K562 (cell line): ENCODE data around the gene TNFSF9. TPM values are rescaled to one million over a fixed set of nuclear protein-coding genes. Genes with fewer than 3 reads are reported as not detected.

Experiments used
- CEBPG ChIP-seq, 3 experiments: fragments of 200-800 bp in 1 of 3; sonication (Bioruptor generic) in 1 of 3; sonication (generic) in 1 of 3; formaldehyde crosslinking in 1 of 3; IDR thresholded peaks in 2 of 3; conservative IDR thresholded peaks in 1 of 3; 2 replicates each; pipeline versions ENCODE4 v1.6.1 to v1.8.0; 2016 to 2022; ENCODE audit warnings: missing compliant biosample characterization in 2 of 3, missing genetic modification characterization in 2 of 3, mild to moderate bottlenecking in 1 of 3, missing genetic modification reagents in 1 of 3
- DNMT1 ChIP-seq: fragments of 450-650 bp; IDR thresholded peaks from 2 replicates; pipeline ENCODE4 v1.6.1; 2016; ENCODE audit warnings: antibody characterized with exemption, mild to moderate bottlenecking
- EP300 ChIP-seq: IDR thresholded peaks from 2 replicates; pipeline ENCODE4 v1.6.1; 2012; ENCODE audit warnings: low read length, improper control_type of control experiment
- EP400 ChIP-seq: fragments of 450-650 bp; IDR thresholded peaks from 2 replicates; pipeline ENCODE4 v1.6.1; 2017; ENCODE audit warnings: antibody characterized with exemption, mild to moderate bottlenecking, moderate library complexity
- FOXP1 ChIP-seq: sonication (generic); formaldehyde crosslinking; IDR thresholded peaks from 2 replicates; pipeline ENCODE4 v1.8.0; 2022; ENCODE audit warnings: mild to moderate bottlenecking, missing genetic modification reagents
- GATAD2B ChIP-seq: fragments of 450-650 bp; IDR thresholded peaks from 2 replicates; pipeline ENCODE4 v1.6.1; 2017; ENCODE audit warnings: mild to moderate bottlenecking, borderline replicate concordance
- HMBOX1 ChIP-seq: sonication (generic); IDR thresholded peaks from 2 replicates; pipeline ENCODE4 v1.6.1; 2016
- IRF2 ChIP-seq: sonication (generic); formaldehyde crosslinking; IDR thresholded peaks from 2 replicates; pipeline ENCODE4 v1.8.1; 2022; ENCODE audit warnings: mild to moderate bottlenecking, missing genetic modification reagents
- JUN ChIP-seq, 2 experiments: sonication (generic) in 1 of 2; formaldehyde crosslinking in 1 of 2; IDR thresholded peaks; 2 replicates each; pipeline versions ENCODE4 v1.6.1 to v1.8.0; 2012 to 2022; ENCODE audit warnings: borderline replicate concordance in 2 of 2, mild to moderate bottlenecking in 2 of 2, improper control_type of control experiment in 1 of 2, low read depth in 1 of 2, low read length in 1 of 2, missing genetic modification reagents in 1 of 2
- KDM5B ChIP-seq: fragments of 200-600 bp; sonication (generic); IDR thresholded peaks from 2 replicates; pipeline ENCODE4 v1.6.1; 2012; ENCODE audit warnings: low read depth, mild to moderate bottlenecking, moderate library complexity, low read length, control low read depth, inconsistent platforms; ENCODE audit not compliant: insufficient replicate concordance
- MCM2 ChIP-seq: fragments of 450-650 bp; IDR thresholded peaks from 2 replicates; pipeline ENCODE4 v1.6.1; 2017; ENCODE audit warnings: low read depth, mild to moderate bottlenecking
- PCBP2 ChIP-seq: fragments of 200-400 bp; formaldehyde crosslinking; IDR thresholded peaks from 2 replicates; pipeline ENCODE4 v1.6.1; 2018; ENCODE audit warnings: low read length, low read depth, mild to moderate bottlenecking, moderate library complexity; ENCODE audit not compliant: poor library complexity, severe bottlenecking
- PML ChIP-seq: IDR thresholded peaks from 2 replicates; pipeline ENCODE4 v1.6.1; 2012; ENCODE audit warnings: low read length, inconsistent platforms
- POLR3G ChIP-seq: IDR thresholded peaks from 2 replicates; pipeline ENCODE4 v1.6.1; 2011; ENCODE audit not compliant: insufficient read length, insufficient replicate concordance; ENCODE audit errors: extremely low read depth
- SAFB2 ChIP-seq: fragments of 200-400 bp; formaldehyde crosslinking; IDR thresholded peaks from 2 replicates; pipeline ENCODE4 v1.6.1; 2018; ENCODE audit warnings: borderline replicate concordance, low read length, low read depth, moderate library complexity; ENCODE audit not compliant: severe bottlenecking
- SLC30A9 ChIP-seq: fragments of 250-450 bp; sonication (Bioruptor Pico); IDR thresholded peaks from 2 replicates; pipeline ENCODE4 v1.8.0; 2022; ENCODE audit warnings: mild to moderate bottlenecking, moderate library complexity
- SMAD4 ChIP-seq: fragments of 250-450 bp; sonication (Bioruptor Pico); conservative IDR thresholded peaks from 2 replicates; pipeline ENCODE4 v1.8.0; 2021; ENCODE audit warnings: inconsistent platforms, mild to moderate bottlenecking, moderate library complexity
- SMARCE1 ChIP-seq: fragments of 450-650 bp; IDR thresholded peaks from 2 replicates; pipeline ENCODE4 v1.7.1; 2016; ENCODE audit warnings: mild to moderate bottlenecking
- STAG1 ChIP-seq: sonication (generic); formaldehyde crosslinking; IDR thresholded peaks from 2 replicates; pipeline ENCODE4 v1.5.0; 2020; ENCODE audit warnings: missing genetic modification reagents, borderline replicate concordance
- TCF3 ChIP-seq: sonication (generic); formaldehyde crosslinking; IDR thresholded peaks from 2 replicates; pipeline ENCODE4 v1.4.0; 2020; ENCODE audit warnings: mild to moderate bottlenecking, missing genetic modification reagents
- U2AF1 ChIP-seq: fragments of 200-400 bp; formaldehyde crosslinking; optimal IDR thresholded peaks from 2 replicates; pipeline ENCODE3; 2017; ENCODE audit warnings: mild to moderate bottlenecking, low read depth, low read length, moderate library complexity
- ZBTB34 ChIP-seq: fragments of 250-450 bp; sonication (Bioruptor Pico); IDR thresholded peaks from 2 replicates; pipeline ENCODE4 v1.8.0; 2021; ENCODE audit warnings: mild to moderate bottlenecking, moderate library complexity
- ZNF174 ChIP-seq: fragments of 250-450 bp; sonication (Bioruptor Pico); IDR thresholded peaks from 2 replicates; pipeline ENCODE4 v1.4.0; 2020; ENCODE audit warnings: mild to moderate bottlenecking
- ZNF239 ChIP-seq: fragments of 250-450 bp; sonication (Bioruptor Pico); IDR thresholded peaks from 2 replicates; pipeline ENCODE4 v1.4.0; 2020; ENCODE audit warnings: mild to moderate bottlenecking
- ZNF780A ChIP-seq: fragments of 250-450 bp; sonication (Bioruptor Pico); IDR thresholded peaks from 2 replicates; pipeline ENCODE4 v1.5.0; 2021; ENCODE audit warnings: mild to moderate bottlenecking
- polyA plus RNA-seq, 8 experiments: library from polyadenylated mRNA; depleted of rRNA in 4 of 8; stranded (reverse) in 5 of 8; unstranded in 3 of 8; fragments of >200 nt; fragmentation: Nextera tagmentation in 2 of 8; fragmentation: Illumina TruSeq in 1 of 8; extraction: Ambion mirVana in 2 of 8; extraction: Trizol in 1 of 8; gene quantifications; 2 replicates each; pipeline versions ENCODE4 v1.2.1 to v1.2.3, GENCODE V29; 2011 to 2014; ENCODE audit warnings: inconsistent platforms in 1 of 8, missing spikeins in 1 of 8
- total RNA-seq, 7 experiments: library from RNA; depleted of rRNA in 6 of 7; stranded (reverse); fragments of >200 nt in 6 of 7; fragmentation: Illumina TruSeq in 2 of 7; extraction: Trizol in 2 of 7; gene quantifications; 2 replicates each; pipeline versions ENCODE4 v1.2.1 to v1.2.3, GENCODE V29; 2011 to 2021; ENCODE audit warnings: low replicate concordance in 1 of 7

Gene TNFSF9
- total and polyA plus RNA-seq, 9 of the 15 experiments (the other 6 are each of a cell fraction or from before 2014, with no cell fraction given), result 1.4 to 17.9 (median 6.5) TPM

GRCh38 chr19:6516659-6517291, 14.1 kb upstream of the TNFSF9 start (continued):
- TF ChIP-seq MCM2 (no peak), EP300 (no peak; the same call in 1 of the 2 replicates), STAG1 (CRISPR knock-in tag) (peak; percentile 77; the same call in 1 of the 2 replicates), EP400 (peak; percentile 68), ZNF239 (CRISPR knock-in tag) (no peak), ZNF780A (CRISPR knock-in tag) (no peak), PML (0 out of 2 replicates have a peak, but pooled peaks have one; percentile 15), IRF2 (CRISPR knock-in tag) (no peak), PCBP2 (no peak), JUN (IDR thresholded peaks at IDR 0.05; ENCODE audit: borderline replicate concordance, low read depth, low read length) (0 out of 2 replicates have a peak, but pooled peaks have one; percentile 44), JUN (CRISPR knock-in tag; IDR thresholded peaks at IDR 0.05; ENCODE audit: borderline replicate concordance) (no peak), SAFB2 (no peak), KDM5B (peak; percentile 45), ZBTB34 (CRISPR knock-in tag) (no peak), U2AF1 (no peak), HMBOX1 (no peak), DNMT1 (no peak), ZNF174 (CRISPR knock-in tag) (no peak), SMARCE1 (no peak), FOXP1 (CRISPR knock-in tag) (peak; percentile 69; the same call in 1 of the 2 replicates), TCF3 (CRISPR knock-in tag) (peak; percentile 19; the same call in 1 of the 2 replicates), SMAD4 (CRISPR knock-in tag) (peak; percentile 38; the same call in 1 of the 2 replicates), CEBPG (CRISPR knock-in tag; IDR thresholded peaks at IDR 0.05) (no peak), CEBPG (tag; conservative IDR thresholded peaks at IDR 0.05 in 1 of 2, IDR thresholded peaks at IDR 0.05 in 1 of 2) (no peak), POLR3G (no peak), GATAD2B (no peak), SLC30A9 (CRISPR knock-in tag) (no peak)
